MM.1S (cell line): ENCODE results near the gene FRMD4B.

Experiments used
- CTCF ChIP-seq: fragments of 300-600 bp; sonication (generic); IDR thresholded peaks from 2 replicates; pipeline ENCODE4 v1.5.1; 2016; ENCODE audit warnings: antibody characterized with exemption, low read length, mixed read lengths
- EZH2 ChIP-seq: fragments of 300-600 bp; sonication (generic); optimal IDR thresholded peaks from 2 replicates; pipeline ENCODE3; 2017; ENCODE audit warnings: low read depth, mild to moderate bottlenecking, antibody characterized with exemption, low read length, mixed read lengths

- TF ChIP-seq CTCF (peak; percentile 86), EZH2 (no peak)
Measured at GRCh38 chr3:69410301-69410700, 24.4 kb upstream of the FRMD4B start.
